Smooth muscle cell (in vitro differentiated cells): ENCODE measurements around the gene CRYM. TPM values are rescaled to one million over a fixed set of nuclear protein-coding genes. Genes with fewer than 3 reads are reported as not detected.

Source experiments
- DNase-seq: peaks from one replicate; lab custom pipeline; 2025; ENCODE audit not compliant: unreplicated experiment; lab: John Stamatoyannopoulos, UW
- H2AFZ ChIP-seq: fragments of 200-600 bp; sonication (generic); 2 replicates; pipeline ENCODE4 v1.6.0; 2016; ENCODE audit warnings: antibody characterized with exemption, low read depth, mild to moderate bottlenecking
- H3F3A ChIP-seq: fragments of 200-600 bp; sonication (generic); 2 replicates; pipeline ENCODE4 v1.6.0; 2017; ENCODE audit warnings: antibody characterized with exemption, low read depth
- H3K27ac ChIP-seq: fragments of 200-600 bp; sonication (generic); 2 replicates; pipeline ENCODE4 v1.5.1; 2016; ENCODE audit warnings: low read depth, mild to moderate bottlenecking
- H3K27me3 ChIP-seq: fragments of 200-600 bp; sonication (generic); 2 replicates; pipeline ENCODE4 v1.6.1; 2016; ENCODE audit warnings: low read depth, mild to moderate bottlenecking
- H3K36me3 ChIP-seq: fragments of 200-600 bp; sonication (generic); 2 replicates; pipeline ENCODE4 v1.5.1; 2016; ENCODE audit warnings: low read depth
- H3K4me1 ChIP-seq: fragments of 200-600 bp; sonication (generic); 2 replicates; pipeline ENCODE4 v1.5.1; 2016; ENCODE audit warnings: low read depth
- H3K4me2 ChIP-seq: fragments of 200-600 bp; sonication (generic); 2 replicates; pipeline ENCODE4 v1.6.0; 2016; ENCODE audit warnings: mild to moderate bottlenecking
- H3K4me3 ChIP-seq: fragments of 200-600 bp; sonication (generic); 2 replicates; pipeline ENCODE4 v1.5.1; 2016; ENCODE audit warnings: mild to moderate bottlenecking
- H3K79me2 ChIP-seq: fragments of 200-600 bp; sonication (generic); 2 replicates; pipeline ENCODE4 v1.6.0; 2016; ENCODE audit warnings: low read depth, mild to moderate bottlenecking
- H3K9ac ChIP-seq: fragments of 200-600 bp; sonication (generic); 2 replicates; pipeline ENCODE4 v1.6.0; 2016; ENCODE audit warnings: low read depth
- H3K9me3 ChIP-seq: fragments of 200-600 bp; sonication (generic); replicated peaks from 2 replicates; pipeline ENCODE4 v1.5.1; 2016; ENCODE audit warnings: low read depth
- H4K20me1 ChIP-seq: fragments of 200-600 bp; sonication (generic); 2 replicates; pipeline ENCODE4 v1.6.0; 2016; ENCODE audit warnings: low read depth
- CTCF ChIP-seq: fragments of 200-600 bp; sonication (generic); IDR thresholded peaks from 2 replicates; pipeline ENCODE4 v1.5.1; 2017; ENCODE audit warnings: borderline replicate concordance, mild to moderate bottlenecking, antibody characterized with exemption; ENCODE audit not compliant: insufficient read depth, poor library complexity, severe bottlenecking
- WGBS: methylation state at CpG from one replicate; pipeline ENCODE4 v1.1.7; 2016; ENCODE audit warnings: low lambda C conversion rate; 5-methylcytosine and 5-hydroxymethylcytosine counted together
- polyA plus RNA-seq: library from polyadenylated mRNA; unstranded; fragments of >200 nt; fragmentation: Nextera tagmentation; extraction: Ambion mirVana; gene quantifications from 2 replicates; pipeline ENCODE4 v1.2.1, GENCODE V29; 2016
- total RNA-seq: library from RNA; depleted of rRNA; stranded (reverse); fragments of >200 nt; gene quantifications from 2 replicates; pipeline ENCODE4 v1.2.3, GENCODE V29; 2014

CRYM gene
- total and polyA plus RNA-seq, 2 experiments from 2014 or later: not detected

DNA sequence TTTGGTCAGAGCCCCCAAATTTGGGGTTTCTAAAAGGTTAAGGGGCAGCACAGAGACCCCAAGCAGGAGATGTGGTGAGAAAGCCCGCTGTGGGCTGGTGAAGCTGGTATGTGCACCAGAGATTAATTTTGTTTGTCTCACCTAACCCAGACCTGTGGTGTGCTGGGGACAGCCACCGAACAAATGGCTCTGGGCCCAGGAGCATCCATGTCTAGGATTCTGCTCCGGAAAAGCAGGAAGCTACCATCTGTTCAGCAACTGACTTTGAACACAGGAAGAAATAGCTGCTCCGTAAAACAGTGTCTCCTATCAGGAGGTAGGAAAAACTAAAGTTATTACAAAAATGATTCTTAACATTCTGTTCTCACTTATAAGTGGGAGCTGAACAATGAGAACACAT lies 64.0 kb downstream of the CRYM start:
- H3K27me3 ChIP-seq: no peaks in the 10 kb centered on the region
- 79% methylated on average over 4 of the region's 4 CpGs for WGBS

GRCh38 chr16:21211486-21211885 lies 66.6 kb downstream of the CRYM start, which contains the start of gene ZP2:
TSS of gene ZP2 (minus strand) at chr16:21211574. CDS start at chr16:21211547, 27 bp downstream.
- no peak within 1 kb of the TSS for H3K9ac ChIP-seq
- H3K4me2 ChIP-seq: no peak within 1 kb of the TSS
- H3K4me1 ChIP-seq: no peaks in the 10 kb centered on the region
- no peaks in the 10 kb centered on the region for H3K79me2 ChIP-seq
- TF ChIP-seq CTCF: no peak
- H3K27me3 ChIP-seq: no peaks in the 10 kb centered on the region
- no peaks in the 10 kb centered on the region for H3K9me3 ChIP-seq
- no peak within 1 kb of the TSS for H3K27ac ChIP-seq
- 85% methylated on average over 5 of the region's 5 CpGs for WGBS
- no peaks in the 10 kb centered on the region for H3F3A ChIP-seq
- H4K20me1 ChIP-seq: no peaks in the 10 kb centered on the region
- H3K4me3 ChIP-seq: no peak within 1 kb of the TSS
- no peak for DNase-seq
- no peaks in the 10 kb centered on the region for H3K36me3 ChIP-seq
- H2AFZ ChIP-seq: no peak within 1 kb of the TSS

More for the DNA sequence above, 64.0 kb downstream of the CRYM start:
- no peaks in the 10 kb centered on the region for H3K36me3 ChIP-seq
- H3K4me2 ChIP-seq: no peak overlapping the region
- DNase-seq: no peak
- H3K27ac ChIP-seq: no peak overlapping the region
- no peaks in the 10 kb centered on the region for H3F3A ChIP-seq
- no peaks in the 10 kb centered on the region for H3K9me3 ChIP-seq
- no peak for TF ChIP-seq CTCF
- H4K20me1 ChIP-seq: no peaks in the 10 kb centered on the region
- no peaks in the 10 kb centered on the region for H3K4me1 ChIP-seq
- H3K9ac ChIP-seq: no peak overlapping the region
- no peaks in the 10 kb centered on the region for H3K79me2 ChIP-seq
- H2AFZ ChIP-seq: no peak overlapping the region
- H3K4me3 ChIP-seq: no peak overlapping the region

Other genes with a start within 250 kb of the CRYM start
- not detected in 2 replicates for gene DNAH3, start 127.4 kb downstream of the CRYM start, total RNA-seq
- gene DNAH3, start 127.4 kb downstream of the CRYM start, polyA plus RNA-seq: not detected in 2 replicates
- 21.0 and 40.6 TPM in 2 replicates for gene LDAF1, start 119.6 kb downstream of the CRYM start, total RNA-seq
- gene LDAF1, start 119.6 kb downstream of the CRYM start, polyA plus RNA-seq: 14.2 and 16.2 TPM in 2 replicates
- not detected in 2 replicates for gene ZP2, start 66.7 kb downstream of the CRYM start, total RNA-seq
- not detected in 2 replicates for gene ZP2, start 66.7 kb downstream of the CRYM start, polyA plus RNA-seq
- not detected in 2 replicates for gene ANKS4B, start 44.6 kb downstream of the CRYM start, total RNA-seq
- not detected in 2 replicates for gene ANKS4B, start 44.6 kb downstream of the CRYM start, polyA plus RNA-seq